GM21717 (cell line): ENCODE results near the gene MAB21L1.

Experiments used
- ATAC-seq: cut with Tn5 transposase; IDR thresholded peaks from one replicate; pipeline ENCODE4 v1.9.1; 2021; ENCODE audit warnings: mild to moderate bottlenecking, moderate library complexity; ENCODE audit not compliant: unreplicated experiment

Gene MAB21L1

DNA sequence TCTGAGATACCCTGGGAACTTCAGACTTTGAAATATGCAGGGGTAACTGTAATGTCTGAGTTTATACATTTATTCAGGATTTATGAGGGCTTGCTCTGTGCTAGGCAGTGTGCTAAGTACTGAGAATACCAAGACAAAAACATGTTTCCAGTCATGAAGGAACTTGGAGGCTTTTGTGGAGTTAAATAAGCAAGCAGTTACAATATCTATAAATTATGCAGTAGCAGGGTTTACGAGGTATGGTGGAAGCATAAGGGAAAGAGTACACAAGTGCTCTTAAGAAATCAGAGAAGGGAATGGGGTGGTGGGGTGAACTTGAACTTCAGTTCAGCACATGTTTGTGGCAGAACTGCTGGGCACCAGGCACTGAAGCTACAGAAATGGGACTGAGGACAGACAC lies 28.0 kb downstream of the MAB21L1 start:
- no peak for ATAC-seq
